Upper lobe of left lung (tissue), 4 donors: Measurements from ENCODE around the gene SCN10A.

ENCODE experiments used
- EP300 ChIP-seq, 4 donors: sonication (generic); formaldehyde crosslinking; IDR thresholded peaks; one replicate each; pipeline ENCODE4 v1.5.1; 2017; ENCODE audit warnings: antibody characterized with exemption in 4 of 4, control low read depth in 2 of 4
- POLR2A ChIP-seq, 4 donors: fragments of 450-650 bp; IDR thresholded peaks; one replicate each; pipeline ENCODE4 v1.5.1; 2016 to 2017; ENCODE audit warnings: antibody characterized with exemption in 4 of 4, mild to moderate bottlenecking in 2 of 4
- POLR2AphosphoS5 ChIP-seq, 2 donors: sonication (generic); formaldehyde crosslinking; IDR thresholded peaks; one replicate each; pipeline ENCODE4 v1.5.1; 2017; ENCODE audit warnings: antibody characterized with exemption in 2 of 2

DNA sequence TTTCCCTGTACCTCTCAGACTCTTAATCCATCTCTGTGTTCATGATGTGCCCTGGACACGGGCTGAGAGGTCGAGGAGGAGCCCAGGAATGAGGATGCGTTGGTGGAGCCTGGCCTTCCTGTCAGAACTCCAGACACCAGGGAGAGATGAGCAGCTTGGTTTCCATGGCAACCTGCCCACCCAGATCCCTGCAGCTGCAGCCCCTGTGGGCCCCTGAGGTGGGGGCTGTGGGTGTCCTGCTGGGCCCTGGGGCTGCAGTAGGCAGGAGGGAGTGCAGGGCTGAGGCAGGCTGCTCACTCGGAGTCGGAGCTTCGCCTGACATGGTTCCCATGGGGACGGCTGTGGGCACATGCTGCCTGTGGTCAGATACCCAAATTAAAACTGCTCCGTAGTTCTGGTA, 7.7 kb upstream of the SCN10A start:
- TF ChIP-seq POLR2A (IDR thresholded peaks at IDR 0.05): no peak
- TF ChIP-seq EP300 (IDR thresholded peaks at IDR 0.05): no peak
- TF ChIP-seq POLR2AphosphoS5 (IDR thresholded peaks at IDR 0.05): no peak
